Stomach smooth muscle (tissue), 2 donors: Measurements from ENCODE around the gene TEDC1.

ENCODE experiments used
- H3K27ac ChIP-seq: one replicate; pipeline ENCODE4 v1.7.0; 2013; ENCODE audit warnings: mild to moderate bottlenecking, low read length, inconsistent platforms
- H3K27me3 ChIP-seq, 2 donors: one replicate each; pipeline ENCODE4 v1.7.0; 2013; ENCODE audit warnings: low read length in 2 of 2; ENCODE audit not compliant: insufficient read depth in 2 of 2, control insufficient read depth in 1 of 2
- H3K36me3 ChIP-seq, 2 donors: one replicate each; pipeline ENCODE4 v1.7.0; 2013; ENCODE audit warnings: low read length in 2 of 2; ENCODE audit not compliant: control insufficient read depth in 2 of 2, insufficient read depth in 2 of 2
- H3K4me1 ChIP-seq: one replicate; pipeline ENCODE4 v1.7.0; 2013; ENCODE audit warnings: low read length; ENCODE audit not compliant: control insufficient read depth, insufficient read depth
- H3K4me3 ChIP-seq, 2 donors: one replicate each; pipeline ENCODE4 v1.7.0; 2013; ENCODE audit warnings: low read length in 2 of 2
- H3K9ac ChIP-seq, 2 donors: one replicate each; pipeline ENCODE4 v1.7.0; 2013; ENCODE audit warnings: low read length in 2 of 2, mild to moderate bottlenecking in 1 of 2
- H3K9me3 ChIP-seq, 2 donors: one replicate each; pipeline ENCODE4 v1.7.0; 2013; ENCODE audit warnings: low read length in 2 of 2; ENCODE audit not compliant: control insufficient read depth in 2 of 2
- donor health status: healthy.
- donor health status: Pancreatic carcinoma.

Gene TEDC1

DNA sequence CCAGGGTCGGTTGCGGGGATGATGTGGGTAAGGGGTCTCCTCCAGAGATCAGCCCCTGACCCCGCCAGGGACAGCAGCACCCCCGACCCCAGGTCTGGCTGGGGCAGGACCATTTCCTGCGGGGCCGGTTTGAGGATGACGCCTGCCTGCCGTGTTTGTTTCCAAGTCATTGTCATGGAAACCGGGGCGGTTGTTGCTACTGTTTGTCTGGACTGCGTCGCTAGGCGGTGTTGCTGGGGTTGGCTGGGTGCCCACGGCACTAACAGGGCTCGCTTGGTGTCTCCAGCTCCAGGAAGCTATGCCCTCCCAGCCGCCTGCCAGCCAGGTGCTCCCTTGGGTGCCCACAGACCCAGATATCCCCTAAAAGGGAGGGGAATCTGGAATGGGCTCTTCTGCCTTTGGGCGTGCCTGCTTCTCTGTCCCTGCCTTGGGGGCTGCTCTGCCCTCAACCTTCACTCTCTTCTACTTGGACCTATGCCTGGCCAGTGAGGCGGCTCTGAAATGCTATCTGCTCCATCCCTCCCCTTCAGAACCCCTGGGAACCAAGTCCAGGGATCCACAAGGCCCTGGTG is 9.1 kb upstream of the TEDC1 start:
- H3K9me3 ChIP-seq = no peaks in the 10 kb centered on the region
- peaks cover 2 to 11% of the 10 kb centered on the region in 2 donors for H3K27me3 ChIP-seq
- H3K4me3 ChIP-seq = peak overlapping the region; percentile 40 to 60
- peak overlapping the region; percentile 93 for H3K27ac ChIP-seq
- peaks cover 73% of the 10 kb centered on the region for H3K4me1 ChIP-seq
- peak overlapping the region; percentile 52 to 62 for H3K9ac ChIP-seq
- peaks cover 0 to 3% of the 10 kb centered on the region in 2 donors for H3K36me3 ChIP-seq

DNA sequence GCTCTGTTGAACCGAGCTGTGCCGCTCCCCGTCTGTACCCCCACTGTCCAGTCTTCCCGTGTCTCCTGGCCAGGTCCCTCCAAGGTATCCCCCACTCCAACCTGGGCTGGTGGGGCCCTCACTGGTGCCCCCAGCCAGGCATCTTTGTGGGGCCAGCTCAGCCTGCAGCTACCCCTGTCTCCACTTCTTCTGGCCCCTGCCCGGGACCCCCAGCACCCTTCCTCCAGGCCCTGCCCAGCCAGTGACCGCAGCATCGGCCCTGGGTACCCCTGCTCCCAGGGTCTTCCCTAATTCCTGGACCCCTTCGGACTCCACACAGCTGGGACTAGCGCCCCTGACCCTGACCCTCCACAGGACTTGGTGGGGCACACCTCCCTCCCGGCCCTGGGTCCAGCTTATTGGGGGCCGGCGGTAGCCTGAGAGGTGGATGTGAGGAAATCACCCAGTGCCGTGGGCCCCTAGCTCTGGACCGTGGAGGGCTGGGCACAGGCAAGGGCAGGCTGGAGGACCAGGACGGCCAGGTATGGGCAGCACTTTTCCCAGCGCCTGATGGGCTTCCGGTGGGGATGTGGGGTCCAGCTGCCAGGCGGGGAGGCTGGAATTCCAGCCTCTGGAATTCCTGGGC is 8.4 kb upstream of the TEDC1 start:
- H3K9me3 ChIP-seq = no peaks in the 10 kb centered on the region
- H3K4me1 ChIP-seq = peaks cover 75% of the 10 kb centered on the region
- peak overlapping the region in 1 of 2 donors; percentile 60 for H3K4me3 ChIP-seq
- peak overlapping the region; percentile 93 for H3K27ac ChIP-seq
- H3K9ac ChIP-seq = peak overlapping the region; percentile 52 to 58
- peaks cover 2 to 16% of the 10 kb centered on the region in 2 donors for H3K27me3 ChIP-seq
- peaks cover 0 to 3% of the 10 kb centered on the region in 2 donors for H3K36me3 ChIP-seq

DNA sequence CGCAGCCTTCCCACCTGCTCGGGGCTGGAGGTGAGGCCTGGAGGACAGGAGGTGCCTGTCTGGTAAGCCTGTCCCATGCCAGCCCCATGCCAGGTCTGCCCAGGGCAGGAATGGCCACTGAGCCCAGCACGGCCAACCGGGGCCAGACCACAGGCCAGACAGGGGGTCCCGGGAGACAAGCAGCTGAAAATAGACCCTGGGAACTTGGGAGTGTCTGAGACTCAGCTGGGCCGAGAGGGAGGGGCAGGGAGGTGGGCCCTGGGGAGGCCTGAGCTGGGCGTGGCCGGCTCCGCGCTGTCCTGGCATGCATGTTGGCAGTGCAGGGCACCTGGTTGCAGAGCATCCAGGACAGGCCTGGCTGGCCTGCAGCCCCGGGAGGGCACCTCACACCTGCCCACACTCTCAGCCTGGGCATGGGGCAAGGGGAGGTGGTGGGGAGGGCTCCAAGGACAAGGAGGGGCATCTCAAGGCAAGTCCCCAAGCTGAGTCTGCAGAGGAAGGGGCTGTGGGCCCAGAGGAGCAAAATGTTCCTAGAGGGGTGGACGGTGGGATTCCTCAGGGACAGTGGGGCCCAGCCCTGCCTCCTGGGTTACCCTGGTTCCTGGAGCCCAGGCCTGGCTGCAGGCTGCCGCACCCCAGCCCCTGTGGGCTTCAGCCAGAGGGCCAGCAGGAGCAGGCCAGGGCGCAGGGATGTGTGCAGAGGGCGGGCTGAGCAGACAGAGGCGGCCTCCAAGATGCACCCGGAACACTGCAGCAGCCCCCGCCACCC is 7.6 kb upstream of the TEDC1 start:
- Histone ChIP-seq H3K9ac (peak overlapping the region in 1 of 2 donors; percentile 21), H3K4me1 (peaks cover 81% of the 10 kb centered on the region), H3K27me3 (peaks cover 2 to 19% of the 10 kb centered on the region in 2 donors), H3K36me3 (peaks cover 0 to 3% of the 10 kb centered on the region in 2 donors), H3K4me3 (no peak overlapping the region), H3K9me3 (no peaks in the 10 kb centered on the region), H3K27ac (peak overlapping the region; percentile 93)

DNA sequence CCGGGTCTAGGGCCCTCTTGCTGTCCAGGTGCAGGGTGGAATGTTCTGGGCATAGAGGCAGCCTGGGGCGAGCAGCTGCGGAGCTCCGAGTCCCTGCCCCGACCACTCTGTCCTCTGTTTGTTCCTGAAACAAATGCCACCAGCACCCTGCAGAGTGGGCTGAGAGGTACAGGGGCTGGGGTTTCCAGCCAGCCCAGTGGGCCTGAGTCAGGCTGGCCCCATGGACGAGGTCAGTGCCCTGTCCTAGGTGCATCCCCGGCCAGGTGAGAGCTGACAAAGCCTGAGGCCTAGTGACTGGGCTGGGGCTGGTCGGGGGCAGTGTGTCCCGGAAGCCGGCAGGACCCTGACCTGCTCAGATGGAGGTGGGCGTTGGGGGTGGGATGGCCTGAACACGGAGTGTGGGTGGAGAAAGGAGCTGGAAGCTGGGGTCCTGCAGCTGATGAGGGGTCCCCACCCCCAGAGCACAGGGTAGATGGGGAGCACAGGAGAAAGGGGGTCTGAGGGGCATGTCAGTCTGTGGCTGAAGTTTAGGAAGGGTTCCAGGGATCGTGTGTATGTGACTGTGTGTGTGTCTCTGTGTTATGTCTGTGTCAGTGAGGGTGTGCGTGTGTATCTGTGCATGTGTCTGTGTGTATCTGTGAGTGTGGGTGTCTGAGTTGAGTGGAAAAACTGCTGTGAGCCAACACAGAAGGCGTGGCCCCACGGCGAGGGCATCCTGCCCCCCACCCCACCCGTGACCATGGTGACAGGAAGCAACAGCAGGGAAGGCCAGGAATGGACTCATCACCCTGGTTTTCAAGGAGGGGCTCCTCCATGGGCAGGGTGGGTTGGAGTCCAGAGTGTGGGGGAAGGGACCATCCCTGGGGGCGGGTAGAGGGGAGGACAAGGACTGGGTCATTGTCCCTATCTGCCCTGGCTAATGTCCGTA is 6.7 kb upstream of the TEDC1 start:
- H3K4me3 ChIP-seq = no peak overlapping the region
- H3K4me1 ChIP-seq = peaks cover 89% of the 10 kb centered on the region
- peaks cover 2 to 19% of the 10 kb centered on the region in 2 donors for H3K27me3 ChIP-seq
- no peak overlapping the region for H3K9ac ChIP-seq
- H3K27ac ChIP-seq = peak overlapping the region; percentile 55
- peaks cover 0 to 3% of the 10 kb centered on the region in 2 donors for H3K36me3 ChIP-seq
- no peaks in the 10 kb centered on the region for H3K9me3 ChIP-seq

DNA sequence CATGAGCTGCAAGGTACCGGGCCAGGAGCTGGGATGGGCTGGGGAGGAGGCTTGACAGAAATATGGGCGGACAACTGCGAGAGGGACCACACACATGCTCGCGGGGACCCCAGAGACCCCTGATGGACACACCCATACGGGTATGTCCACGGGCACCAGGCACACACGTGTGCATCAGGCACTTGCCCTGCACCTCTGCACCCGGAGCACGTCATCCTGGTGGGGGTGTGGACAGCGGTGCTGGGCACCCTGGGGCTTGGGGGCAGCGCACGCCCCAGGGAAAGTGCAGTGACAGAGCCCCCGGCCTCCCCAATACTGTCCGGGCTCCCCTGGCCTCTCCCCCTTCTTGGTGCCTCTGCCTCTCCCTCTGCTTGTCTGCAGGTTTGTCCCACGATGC is 6.1 kb upstream of the TEDC1 start:
- Histone ChIP-seq H3K4me1 (peaks cover 94% of the 10 kb centered on the region), H3K36me3 (no peaks in the 10 kb centered on the region), H3K27ac (peak overlapping the region; percentile 55), H3K4me3 (no peak overlapping the region), H3K9me3 (no peaks in the 10 kb centered on the region), H3K9ac (no peak overlapping the region), H3K27me3 (peaks cover 2 to 19% of the 10 kb centered on the region in 2 donors)

DNA sequence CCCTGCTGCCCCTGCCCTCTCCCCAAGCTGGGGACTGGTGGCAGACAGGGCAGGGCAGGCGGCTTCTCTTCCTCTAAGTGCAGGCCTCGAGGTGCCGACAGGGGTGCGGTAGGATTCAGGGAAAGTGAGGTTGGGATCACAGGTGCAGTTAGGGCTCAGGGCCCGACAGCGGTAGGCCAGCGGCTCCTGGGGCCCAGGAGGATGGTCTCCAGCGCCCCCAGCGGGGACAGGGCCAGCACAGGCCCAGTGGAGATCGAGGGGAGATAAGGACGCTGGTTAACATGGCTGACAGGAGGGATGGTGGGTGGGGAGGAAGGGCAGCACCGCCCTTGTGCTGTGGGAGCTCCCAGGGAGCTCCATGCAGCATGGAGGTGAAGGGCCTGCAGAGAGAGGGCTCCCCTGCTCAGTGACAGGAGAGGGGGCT is 5.3 kb upstream of the TEDC1 start:
- Histone ChIP-seq H3K9ac (no peak overlapping the region), H3K4me3 (peak overlapping the region in 1 of 2 donors; percentile 78), H3K27me3 (peaks cover 2 to 19% of the 10 kb centered on the region in 2 donors), H3K36me3 (no peaks in the 10 kb centered on the region), H3K27ac (no peak overlapping the region), H3K4me1 (peaks cover 91% of the 10 kb centered on the region), H3K9me3 (no peaks in the 10 kb centered on the region)

DNA sequence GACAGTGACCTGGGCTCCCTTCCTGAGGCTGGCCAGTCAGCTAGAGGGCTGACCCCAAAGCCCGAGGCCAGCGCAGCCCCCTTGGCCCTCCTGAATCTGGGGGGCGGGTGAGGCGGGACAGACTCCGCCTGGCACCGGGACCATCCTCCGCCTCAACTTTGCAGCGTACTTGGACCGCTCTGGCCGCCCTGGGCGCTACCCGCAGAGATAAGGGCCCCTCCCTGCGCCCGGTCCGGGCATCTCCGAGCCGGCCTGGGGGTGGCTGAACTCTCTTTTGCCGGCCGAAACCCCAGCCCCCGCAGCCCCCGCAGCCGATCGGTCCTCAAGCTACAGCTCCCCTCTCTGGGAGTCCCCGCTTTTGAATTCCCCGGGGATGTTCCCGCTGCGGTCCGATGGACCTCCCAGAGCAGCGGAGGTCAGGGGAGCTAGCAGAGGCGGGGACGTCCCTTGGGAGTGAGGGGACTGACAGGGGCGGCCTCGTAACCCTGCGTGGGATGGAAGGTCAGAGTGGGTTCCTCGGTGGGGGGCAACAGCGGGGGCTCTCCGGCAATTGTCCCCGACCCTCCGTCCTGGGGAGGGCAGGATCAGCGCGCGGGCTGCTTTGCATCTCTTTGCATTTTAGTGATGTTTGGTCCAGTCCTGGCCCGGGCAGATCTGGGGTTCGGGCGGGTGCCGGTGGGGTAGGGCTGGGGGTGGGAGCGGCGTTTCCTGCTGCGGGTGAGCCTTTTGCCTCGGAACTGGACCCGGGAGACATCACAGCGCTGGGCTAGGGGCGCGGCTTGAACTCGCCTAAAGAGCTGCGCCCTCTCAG is 4.7 kb upstream of the TEDC1 start, which contains the start of gene CRIP1:
CRIP1 (plus strand) TSS at position 724 of the 811 bp plus-strand sequence. CDS start 374 bp downstream, outside the sequence.
- H3K27me3 ChIP-seq = peaks cover 2 to 19% of the 10 kb centered on the region in 2 donors
- H3K4me3 ChIP-seq = peak within 1 kb of the TSS; percentile 17 to 78
- H3K9me3 ChIP-seq = no peaks in the 10 kb centered on the region
- H3K9ac ChIP-seq = no peak within 1 kb of the TSS
- peaks cover 87% of the 10 kb centered on the region for H3K4me1 ChIP-seq
- no peaks in the 10 kb centered on the region for H3K36me3 ChIP-seq
- H3K27ac ChIP-seq = peak within 1 kb of the TSS; percentile 53

DNA sequence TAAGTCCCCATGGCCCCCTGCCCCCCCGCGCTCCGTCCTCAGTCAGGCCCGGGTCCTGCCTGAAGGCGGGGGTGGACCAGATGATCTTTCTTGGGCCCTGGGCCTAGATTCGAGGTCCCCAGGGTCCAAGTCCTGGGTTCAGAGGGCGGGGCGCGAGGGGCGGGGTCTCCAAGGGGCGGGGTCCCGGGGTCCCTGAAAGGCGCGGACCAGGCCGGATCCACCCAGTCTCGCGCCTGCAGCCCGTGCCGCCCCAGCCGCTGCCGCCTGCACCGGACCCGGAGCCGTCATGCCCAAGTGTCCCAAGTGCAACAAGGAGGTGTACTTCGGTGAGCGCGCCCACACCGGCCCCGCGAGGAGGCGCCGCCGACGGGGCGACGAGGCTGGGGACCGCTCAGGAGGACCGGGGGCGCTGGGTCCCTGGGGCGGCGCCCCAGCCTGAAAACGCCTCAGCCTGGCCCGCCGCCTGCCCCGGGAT is 4.0 kb upstream of the TEDC1 start:
- Histone ChIP-seq H3K9me3 (no peaks in the 10 kb centered on the region), H3K27ac (peak overlapping the region; percentile 53), H3K9ac (no peak overlapping the region), H3K4me1 (peaks cover 88% of the 10 kb centered on the region), H3K27me3 (peaks cover 2 to 19% of the 10 kb centered on the region in 2 donors), H3K36me3 (no peaks in the 10 kb centered on the region), H3K4me3 (peak overlapping the region; percentile 17 to 78)

- Histone ChIP-seq H3K4me1 (peaks cover 83% of the 10 kb centered on the region), H3K27me3 (peaks cover 2 to 19% of the 10 kb centered on the region in 2 donors), H3K36me3 (no peaks in the 10 kb centered on the region), H3K9me3 (no peaks in the 10 kb centered on the region), H3K4me3 (peak overlapping the region; percentile 46 to 78), H3K9ac (peak overlapping the region in 1 of 2 donors; percentile 47), H3K27ac (peak overlapping the region; percentile 53)
Observed at GRCh38 chr14:105487449-105487985, 3.5 kb upstream of the TEDC1 start.
